Stimulated activated CD4-positive, alpha-beta T cell treated with anti-CD3 and anti-CD28 coated beads, Interleukin-1b, Interleukin-23, amount 100 ng/mL, for 1 hour (primary cell): Measurements from ENCODE around the gene BHLHA15.

Experiments used
- DNase-seq, 2 donors: peaks; one replicate each; pipeline ENCODE4 v3.0.0-alpha.2; 2020; ENCODE audit warnings: low read depth in 2 of 2

BHLHA15 gene

GRCh38 chr7:98225913-98226614 lies 14.8 kb downstream of the BHLHA15 start:
- no peak for DNase-seq

GRCh38 chr7:98227939-98228338 lies 16.7 kb downstream of the BHLHA15 start:
- no peak for DNase-seq

GRCh38 chr7:98228801-98229200 lies 17.6 kb downstream of the BHLHA15 start:
- DNase-seq, result no peak

- DNase-seq, result no peak
Observed at GRCh38 chr7:98229441-98229840, 18.2 kb downstream of the BHLHA15 start.

DNA sequence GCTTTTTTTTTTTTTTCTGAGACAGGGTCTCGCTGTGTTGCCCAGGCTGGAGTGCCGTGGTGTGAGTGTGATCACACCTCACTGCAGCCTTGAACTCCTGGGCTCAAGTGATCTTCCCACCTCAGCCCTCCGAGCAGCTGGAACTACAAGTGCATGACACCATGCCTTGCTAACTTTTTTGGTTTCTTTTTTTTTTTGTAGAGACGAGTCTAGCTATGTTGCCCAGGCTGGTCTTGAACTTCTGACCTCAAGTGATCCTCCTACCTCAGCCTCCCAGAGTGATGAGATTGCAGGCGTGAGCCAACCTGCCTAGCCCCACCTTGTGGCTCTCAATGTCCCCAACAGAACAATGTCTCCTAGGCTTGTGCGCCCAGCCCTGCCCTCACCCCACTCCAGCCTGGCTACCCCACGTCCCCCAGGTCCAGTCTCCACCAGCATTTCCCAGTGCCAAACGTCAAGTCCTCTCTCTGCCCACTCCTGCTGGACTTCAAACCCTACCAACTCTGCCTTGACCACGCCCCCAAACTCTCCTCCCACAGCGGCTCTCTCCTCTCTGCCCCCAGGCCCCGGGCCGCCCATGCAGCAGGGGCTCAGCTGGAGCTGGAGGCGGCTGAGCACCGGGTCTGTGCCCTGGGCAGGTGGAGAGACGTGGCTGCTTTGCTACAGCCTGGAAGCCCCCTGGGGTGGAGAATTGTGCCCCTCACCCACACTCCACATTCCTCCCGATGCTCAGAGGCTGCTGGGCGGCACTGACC lies 18.9 kb downstream of the BHLHA15 start:
- DNase-seq, result no peak

- DNase-seq, result no peak
Observed at GRCh38 chr7:98230746-98231471, 19.7 kb downstream of the BHLHA15 start.

GRCh38 chr7:98231493-98232262 lies 20.4 kb downstream of the BHLHA15 start:
- DNase-seq, result no peak

GRCh38 chr7:98232263-98232585 lies 21.0 kb downstream of the BHLHA15 start:
- DNase-seq, result no peak

- no peak for DNase-seq
Observed at GRCh38 chr7:98232799-98233198, 21.6 kb downstream of the BHLHA15 start.

- no peak for DNase-seq
Observed at GRCh38 chr7:98233219-98234070, 22.2 kb downstream of the BHLHA15 start.

- no peak for DNase-seq
Observed at GRCh38 chr7:98234429-98235147, 23.3 kb downstream of the BHLHA15 start.

- no peak for DNase-seq
Observed at GRCh38 chr7:98235901-98236300, 24.7 kb downstream of the BHLHA15 start.

- DNase-seq, result no peak
Observed at GRCh38 chr7:98236355-98237185, 25.3 kb downstream of the BHLHA15 start.

DNA sequence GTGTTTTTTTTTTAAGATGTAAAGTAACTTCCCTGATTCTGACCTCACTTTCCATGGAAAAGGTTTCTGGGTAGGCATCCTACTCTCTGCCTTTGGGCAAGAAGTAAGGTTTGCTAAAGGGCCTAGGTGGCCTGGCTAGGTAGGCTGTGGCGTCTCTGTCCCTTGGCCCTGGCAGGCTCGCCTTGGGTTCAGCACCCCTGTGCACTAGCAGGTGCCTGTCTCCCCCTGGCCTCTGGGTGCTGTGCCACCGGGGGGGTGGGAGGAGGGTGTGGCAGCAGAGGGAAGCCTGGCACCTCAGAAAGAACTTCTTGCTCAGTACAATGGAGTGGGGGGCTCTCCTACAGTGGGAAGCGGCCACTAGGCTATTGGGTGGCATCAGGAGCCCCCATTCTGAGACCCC lies 26.8 kb downstream of the BHLHA15 start:
- no peak for DNase-seq

DNA sequence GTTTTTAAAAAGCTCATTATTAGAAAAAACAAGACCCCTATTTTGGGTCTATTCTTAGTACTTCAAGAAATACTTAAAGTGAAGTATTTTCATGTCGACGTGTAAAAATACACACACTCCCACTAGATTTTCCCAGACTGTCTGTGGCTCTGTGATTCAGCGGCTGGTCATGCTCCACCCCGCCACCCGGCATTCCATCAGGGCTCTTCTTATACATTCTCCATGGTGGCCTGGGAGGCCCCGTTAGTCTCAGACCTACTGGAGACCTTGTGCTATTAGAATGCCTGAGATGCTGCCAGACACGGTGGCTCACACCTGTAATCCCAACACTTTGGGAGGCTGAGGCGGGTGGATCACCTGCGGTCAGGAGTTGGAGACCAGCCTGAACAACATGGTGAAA lies 27.7 kb downstream of the BHLHA15 start:
- no peak for DNase-seq

GRCh38 chr7:98240961-98241673 lies 29.9 kb downstream of the BHLHA15 start:
- no peak for DNase-seq

DNA sequence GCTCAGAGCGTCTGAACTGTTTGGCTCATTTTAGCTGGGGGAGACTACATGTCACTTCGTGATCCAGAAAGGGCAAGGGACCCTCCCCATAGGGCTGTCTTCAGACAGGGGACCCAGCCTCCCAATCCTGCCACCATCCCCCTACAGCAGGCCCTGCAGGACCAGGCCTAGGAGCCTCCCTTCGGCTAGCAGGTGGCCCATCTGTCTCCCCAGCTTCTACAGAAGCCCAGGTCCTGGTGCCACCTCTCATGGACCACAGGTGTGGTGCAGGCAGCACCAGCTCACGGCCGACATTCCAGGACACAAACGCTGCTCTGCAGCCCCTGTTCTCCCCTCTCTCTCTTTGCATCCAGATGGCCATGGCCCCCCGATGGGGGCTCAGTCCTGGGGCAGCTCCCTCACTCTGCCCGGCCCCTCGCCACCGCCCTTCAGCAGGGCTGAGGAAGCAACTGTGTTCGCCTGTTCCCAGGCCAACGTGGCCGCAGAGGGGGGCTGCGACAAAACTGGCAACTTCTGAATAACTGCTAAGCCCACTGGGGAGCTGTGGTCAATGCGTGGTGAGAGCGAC lies 30.5 kb downstream of the BHLHA15 start:
- DNase-seq, result no peak

- DNase-seq, result no peak
Observed at GRCh38 chr7:98242342-98242741, 31.1 kb downstream of the BHLHA15 start.

GRCh38 chr7:98242934-98243333 lies 31.7 kb downstream of the BHLHA15 start:
- no peak for DNase-seq
